ENCODE data around the gene A2M. TPM values are rescaled to one million over a fixed set of nuclear protein-coding genes. Genes with fewer than 3 reads are reported as not detected.

A2M gene
- total and polyA plus RNA-seq, 2 of the 13 experiments (the other 11 are each of a cell fraction or from before 2014, with no cell fraction given), result 2,807 to 6,551 TPM

GRCh38 chr12:9108504-9109212, 7.1 kb downstream of the A2M start (continued):
- TF ChIP-seq ZNF124 (CRISPR knock-in tag; IDR thresholded peaks at IDR 0.05) (no peak), HES4 (CRISPR knock-in tag; IDR thresholded peaks at IDR 0.05; ENCODE audit: borderline replicate concordance) (no peak), NFKB2 (CRISPR knock-in tag; IDR thresholded peaks at IDR 0.05; ENCODE audit: borderline replicate concordance) (no peak), ATF1 (CRISPR knock-in tag; IDR thresholded peaks at IDR 0.05) (no peak), ZNF550 (CRISPR knock-in tag; IDR thresholded peaks at IDR 0.05; ENCODE audit: borderline replicate concordance) (no peak), ZUFSP (CRISPR knock-in tag; IDR thresholded peaks at IDR 0.05; ENCODE audit: borderline replicate concordance) (no peak), SETDB1 (CRISPR knock-in tag; IDR thresholded peaks at IDR 0.05; ENCODE audit: borderline replicate concordance) (no peak), MAZ (IDR thresholded peaks at IDR 0.05; ENCODE audit: borderline replicate concordance, low read depth, low read length) (no peak), MAZ (CRISPR knock-in tag; IDR thresholded peaks at IDR 0.05; ENCODE audit: low read depth) (0 out of 2 replicates have a peak, but pooled peaks have one; percentile 10), MIER2 (CRISPR knock-in tag; IDR thresholded peaks at IDR 0.05) (no peak), HNF4G (IDR thresholded peaks at IDR 0.05; ENCODE audit: borderline replicate concordance, low read depth, low read length) (no peak), HNF4G (CRISPR knock-in tag; IDR thresholded peaks at IDR 0.05; ENCODE audit: borderline replicate concordance, low read depth) (no peak), SAP130 (CRISPR knock-in tag; IDR thresholded peaks at IDR 0.05; ENCODE audit: low read depth) (no peak), ZNF180 (CRISPR knock-in tag; IDR thresholded peaks at IDR 0.05; ENCODE audit: borderline replicate concordance, low read depth) (no peak), KDM2A (CRISPR knock-in tag; IDR thresholded peaks at IDR 0.05; ENCODE audit: borderline replicate concordance, low read depth) (no peak), MIER3 (CRISPR knock-in tag; IDR thresholded peaks at IDR 0.05; ENCODE audit: borderline replicate concordance) (no peak), POLR2A (IDR thresholded peaks at IDR 0.05; ENCODE audit: insufficient read depth in 1 of 2, low read depth in 2 of 2, low read length in 2 of 2) (no peak; a peak in 2 of 4 replicates), POGK (CRISPR knock-in tag; conservative IDR thresholded peaks at IDR 0.05) (peak; percentile 23; the same call in 1 of the 2 replicates), ZNF749 (CRISPR knock-in tag; IDR thresholded peaks at IDR 0.05; ENCODE audit: borderline replicate concordance) (peak; percentile 49; the same call in 1 of the 2 replicates), ARNT2 (CRISPR knock-in tag; IDR thresholded peaks at IDR 0.05; ENCODE audit: low read depth) (no peak)
- TF ChIP-seq, protein P1, sequence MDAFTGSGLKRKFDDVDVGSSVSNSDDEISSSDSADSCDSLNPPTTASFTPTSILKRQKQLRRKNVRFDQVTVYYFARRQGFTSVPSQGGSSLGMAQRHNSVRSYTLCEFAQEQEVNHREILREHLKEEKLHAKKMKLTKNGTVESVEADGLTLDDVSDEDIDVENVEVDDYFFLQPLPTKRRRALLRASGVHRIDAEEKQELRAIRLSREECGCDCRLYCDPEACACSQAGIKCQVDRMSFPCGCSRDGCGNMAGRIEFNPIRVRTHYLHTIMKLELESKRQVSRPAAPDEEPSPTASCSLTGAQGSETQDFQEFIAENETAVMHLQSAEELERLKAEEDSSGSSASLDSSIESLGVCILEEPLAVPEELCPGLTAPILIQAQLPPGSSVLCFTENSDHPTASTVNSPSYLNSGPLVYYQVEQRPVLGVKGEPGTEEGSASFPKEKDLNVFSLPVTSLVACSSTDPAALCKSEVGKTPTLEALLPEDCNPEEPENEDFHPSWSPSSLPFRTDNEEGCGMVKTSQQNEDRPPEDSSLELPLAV (CRISPR knock-in tag; conservative IDR thresholded peaks at IDR 0.05; ENCODE audit: low read depth), result 0 out of 2 replicates have a peak, but pooled peaks have one; percentile 68
- TF ChIP-seq, protein P2, sequence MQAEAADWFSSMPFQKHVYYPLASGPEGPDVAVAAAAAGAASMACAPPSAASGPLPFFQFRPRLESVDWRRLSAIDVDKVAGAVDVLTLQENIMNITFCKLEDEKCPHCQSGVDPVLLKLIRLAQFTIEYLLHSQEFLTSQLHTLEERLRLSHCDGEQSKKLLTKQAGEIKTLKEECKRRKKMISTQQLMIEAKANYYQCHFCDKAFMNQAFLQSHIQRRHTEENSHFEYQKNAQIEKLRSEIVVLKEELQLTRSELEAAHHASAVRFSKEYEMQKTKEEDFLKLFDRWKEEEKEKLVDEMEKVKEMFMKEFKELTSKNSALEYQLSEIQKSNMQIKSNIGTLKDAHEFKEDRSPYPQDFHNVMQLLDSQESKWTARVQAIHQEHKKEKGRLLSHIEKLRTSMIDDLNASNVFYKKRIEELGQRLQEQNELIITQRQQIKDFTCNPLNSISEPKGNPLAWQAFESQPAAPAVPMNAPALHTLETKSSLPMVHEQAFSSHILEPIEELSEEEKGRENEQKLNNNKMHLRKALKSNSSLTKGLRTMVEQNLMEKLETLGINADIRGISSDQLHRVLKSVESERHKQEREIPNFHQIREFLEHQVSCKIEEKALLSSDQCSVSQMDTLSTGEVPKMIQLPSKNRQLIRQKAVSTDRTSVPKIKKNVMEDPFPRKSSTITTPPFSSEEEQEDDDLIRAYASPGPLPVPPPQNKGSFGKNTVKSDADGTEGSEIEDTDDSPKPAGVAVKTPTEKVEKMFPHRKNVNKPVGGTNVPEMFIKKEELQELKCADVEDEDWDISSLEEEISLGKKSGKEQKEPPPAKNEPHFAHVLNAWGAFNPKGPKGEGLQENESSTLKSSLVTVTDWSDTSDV (CRISPR knock-in tag; IDR thresholded peaks at IDR 0.05), result no peak

Data from HepG2 (cell line).